Progenitor cell of endocrine pancreas (in vitro differentiated cells): Measurements from ENCODE around the gene HS6ST3. TPM values are rescaled to one million over a fixed set of nuclear protein-coding genes. Genes with fewer than 3 reads are reported as not detected.

Source experiments
- DNase-seq: peaks from one replicate; pipeline ENCODE4 v3.0.0; 2021; ENCODE audit warnings: low spot score; ENCODE audit not compliant: unreplicated experiment
- H3K27ac Mint-ChIP-seq: 2 replicates; pipeline ENCODE4 v1.8.0; 2021; ENCODE audit warnings: mild to moderate bottlenecking, moderate library complexity, mixed read lengths
- H3K27me3 Mint-ChIP-seq: 2 replicates; pipeline ENCODE4 v1.8.0; 2021; ENCODE audit warnings: mixed read lengths
- H3K36me3 Mint-ChIP-seq: 2 replicates; pipeline ENCODE4 v1.8.0; 2022; ENCODE audit warnings: mixed read lengths; ENCODE audit not compliant: insufficient read depth
- H3K4me1 Mint-ChIP-seq: 2 replicates; pipeline ENCODE4 v1.8.0; 2021; ENCODE audit warnings: low read depth, mixed read lengths
- H3K4me3 Mint-ChIP-seq: 2 replicates; pipeline ENCODE4 v1.8.0; 2021; ENCODE audit warnings: low read depth, mild to moderate bottlenecking, moderate library complexity, mixed read lengths
- H3K9me3 Mint-ChIP-seq: 2 replicates; pipeline ENCODE4 v1.8.0; 2021; ENCODE audit warnings: low read depth, mixed read lengths
- microRNA-seq: library from miRNA; unstranded; fragments of <30 nt; microRNA quantifications from one replicate; pipeline ENCODE4 v1.1.0, GENCODE V29; 2020; ENCODE audit warnings: borderline number of aligned reads; ENCODE audit not compliant: unreplicated experiment
- total RNA-seq: library from RNA; stranded (reverse); gene quantifications from 2 replicates; pipeline ENCODE4 v1.2.1, GENCODE V29; 2021
- TF ChIP-seq, protein P1 (sequence below): fragments of 200-600 bp; sonication (generic); IDR thresholded peaks from one replicate; pipeline ENCODE4 v1.5.0; 2021; ENCODE audit warnings: antibody characterized with exemption, mild to moderate bottlenecking; ENCODE audit not compliant: unreplicated experiment

HS6ST3 gene
- total RNA-seq, 1 donor from 2014 or later, result 0.84 TPM

- no peak for DNase-seq
- TF ChIP-seq, protein P1, sequence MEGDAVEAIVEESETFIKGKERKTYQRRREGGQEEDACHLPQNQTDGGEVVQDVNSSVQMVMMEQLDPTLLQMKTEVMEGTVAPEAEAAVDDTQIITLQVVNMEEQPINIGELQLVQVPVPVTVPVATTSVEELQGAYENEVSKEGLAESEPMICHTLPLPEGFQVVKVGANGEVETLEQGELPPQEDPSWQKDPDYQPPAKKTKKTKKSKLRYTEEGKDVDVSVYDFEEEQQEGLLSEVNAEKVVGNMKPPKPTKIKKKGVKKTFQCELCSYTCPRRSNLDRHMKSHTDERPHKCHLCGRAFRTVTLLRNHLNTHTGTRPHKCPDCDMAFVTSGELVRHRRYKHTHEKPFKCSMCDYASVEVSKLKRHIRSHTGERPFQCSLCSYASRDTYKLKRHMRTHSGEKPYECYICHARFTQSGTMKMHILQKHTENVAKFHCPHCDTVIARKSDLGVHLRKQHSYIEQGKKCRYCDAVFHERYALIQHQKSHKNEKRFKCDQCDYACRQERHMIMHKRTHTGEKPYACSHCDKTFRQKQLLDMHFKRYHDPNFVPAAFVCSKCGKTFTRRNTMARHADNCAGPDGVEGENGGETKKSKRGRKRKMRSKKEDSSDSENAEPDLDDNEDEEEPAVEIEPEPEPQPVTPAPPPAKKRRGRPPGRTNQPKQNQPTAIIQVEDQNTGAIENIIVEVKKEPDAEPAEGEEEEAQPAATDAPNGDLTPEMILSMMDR, result no peak
- H3K36me3 Mint-ChIP-seq, result no peaks in the 10 kb centered on the region
- peaks cover 16% of the 10 kb centered on the region for H3K27me3 Mint-ChIP-seq
- H3K27ac Mint-ChIP-seq, result no peak overlapping the region
- no peak overlapping the region for H3K4me3 Mint-ChIP-seq
- H3K9me3 Mint-ChIP-seq, result peaks cover 7% of the 10 kb centered on the region
- no peaks in the 10 kb centered on the region for H3K4me1 Mint-ChIP-seq
These were observed 790.5 kb downstream of the HS6ST3 start for GRCh38 chr13:96880419-96880818.

Small RNAs within 50 kb of the gene (microRNA-seq; reads per million reads assigned to microRNA genes)
- gene MIR4501, result not detected

Other genes with a start within 250 kb of the HS6ST3 start
- gene UGGT2, start 36.7 kb upstream of the HS6ST3 start, total RNA-seq, result 45.1 and 49.2 TPM in 2 replicates